ENCODE results near the gene DENND6B. TPM values are rescaled to one million over a fixed set of nuclear protein-coding genes. Genes with fewer than 3 reads are reported as not detected.
A peak's percentile ranks its signal among the peaks of the same experiment; 100 is the strongest.

Gene DENND6B
- total RNA-seq, 3 donors from 2014 or later (not counting 1 experiment from before 2014, with no cell fraction given): 3.1 to 5.0 (median 4.5) TPM

DNA sequence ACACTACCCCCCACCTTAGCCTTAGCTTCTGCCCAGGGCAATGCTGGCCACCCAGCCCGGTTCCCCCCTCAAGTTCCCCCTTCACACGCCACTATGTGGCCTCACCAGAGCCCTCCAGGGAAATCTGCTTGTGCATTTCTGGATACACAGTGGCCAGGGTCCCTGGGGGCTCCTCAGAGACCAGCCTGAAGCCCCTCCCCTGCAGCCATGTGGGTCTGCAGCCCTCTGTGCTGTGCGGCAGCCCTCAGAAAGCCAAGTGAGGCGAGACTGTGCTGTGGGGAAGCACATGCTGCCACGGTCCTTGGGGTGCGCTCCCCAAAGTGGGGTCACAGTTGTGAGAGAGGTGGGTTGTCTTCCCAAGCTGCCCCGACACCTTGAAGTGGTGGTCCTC, 17.2 kb downstream of the DENND6B start:
- peaks cover 15% of the 10 kb centered on the region for H3K27me3 ChIP-seq (ENCODE audit: control insufficient read depth, insufficient read depth, low read length)
- Mint-ChIP-seq H3K27me3 (ENCODE audit: low read depth in 2 of 2) (peaks cover 6 to 18% of the 10 kb centered on the region in 2 donors), H3K27ac (no peak overlapping the region), H3K4me1 (peaks cover 6 to 15% of the 10 kb centered on the region in 2 donors), H3K9me3 (no peaks in the 10 kb centered on the region), H3K36me3 (no peaks in the 10 kb centered on the region), H3K4me3 (no peak overlapping the region)
- H3K4me3 ChIP-seq (ENCODE audit: low read length): no peak overlapping the region
- intact Hi-C loops (cut with micrococcal nuclease): no loop called here
- H3K4me1 ChIP-seq (ENCODE audit: control insufficient read depth, insufficient read depth, low read length): peaks cover 57% of the 10 kb centered on the region
- WGBS (ENCODE audit: insufficient coverage): 78% methylated on average over 7 of the region's 7 CpGs
- H3K36me3 ChIP-seq (ENCODE audit: control insufficient read depth, insufficient read depth, low read length): no peaks in the 10 kb centered on the region
- H3K9me3 ChIP-seq (ENCODE audit: control insufficient read depth, insufficient read depth, low read length): no peaks in the 10 kb centered on the region
- TF ChIP-seq, protein P1, sequence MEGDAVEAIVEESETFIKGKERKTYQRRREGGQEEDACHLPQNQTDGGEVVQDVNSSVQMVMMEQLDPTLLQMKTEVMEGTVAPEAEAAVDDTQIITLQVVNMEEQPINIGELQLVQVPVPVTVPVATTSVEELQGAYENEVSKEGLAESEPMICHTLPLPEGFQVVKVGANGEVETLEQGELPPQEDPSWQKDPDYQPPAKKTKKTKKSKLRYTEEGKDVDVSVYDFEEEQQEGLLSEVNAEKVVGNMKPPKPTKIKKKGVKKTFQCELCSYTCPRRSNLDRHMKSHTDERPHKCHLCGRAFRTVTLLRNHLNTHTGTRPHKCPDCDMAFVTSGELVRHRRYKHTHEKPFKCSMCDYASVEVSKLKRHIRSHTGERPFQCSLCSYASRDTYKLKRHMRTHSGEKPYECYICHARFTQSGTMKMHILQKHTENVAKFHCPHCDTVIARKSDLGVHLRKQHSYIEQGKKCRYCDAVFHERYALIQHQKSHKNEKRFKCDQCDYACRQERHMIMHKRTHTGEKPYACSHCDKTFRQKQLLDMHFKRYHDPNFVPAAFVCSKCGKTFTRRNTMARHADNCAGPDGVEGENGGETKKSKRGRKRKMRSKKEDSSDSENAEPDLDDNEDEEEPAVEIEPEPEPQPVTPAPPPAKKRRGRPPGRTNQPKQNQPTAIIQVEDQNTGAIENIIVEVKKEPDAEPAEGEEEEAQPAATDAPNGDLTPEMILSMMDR (IDR thresholded peaks at IDR 0.05): no peak
- ATAC-seq (no peak), DNase-seq (no peak)
- H3K27ac ChIP-seq (ENCODE audit: low read length): no peak overlapping the region

DNA sequence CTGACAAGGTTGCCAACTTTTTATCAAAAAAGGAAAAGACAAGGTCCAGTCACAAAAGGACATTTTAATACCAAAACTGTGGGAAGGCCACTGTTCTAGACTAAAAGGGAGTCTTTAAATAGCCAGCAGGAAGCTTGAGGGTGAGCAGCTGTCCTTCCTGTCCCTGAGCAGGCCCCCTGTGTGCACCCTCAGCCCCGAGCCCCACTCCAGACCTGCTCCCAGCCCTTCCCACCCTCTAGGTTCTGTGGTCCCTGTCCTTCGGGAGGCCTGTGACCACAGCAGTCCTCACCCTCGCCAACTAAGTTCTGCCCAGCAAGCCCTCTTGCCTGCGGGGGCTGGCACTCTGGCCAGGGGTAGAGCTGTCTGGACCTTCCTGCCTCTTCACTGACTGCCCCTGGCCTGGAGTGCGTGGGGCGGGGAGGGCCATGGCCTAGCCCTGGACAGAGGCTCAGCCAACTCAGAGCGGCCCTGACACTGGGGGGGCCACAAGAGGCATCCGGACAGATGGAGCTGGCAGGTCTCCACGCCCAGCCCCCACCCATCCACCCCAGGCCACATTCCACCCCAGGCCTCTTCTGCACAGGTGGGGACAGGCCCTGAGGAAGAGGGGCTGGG, 17.7 kb downstream of the DENND6B start:
- H3K27ac ChIP-seq (ENCODE audit: low read length): no peak overlapping the region
- H3K4me1 ChIP-seq (ENCODE audit: control insufficient read depth, insufficient read depth, low read length): peaks cover 56% of the 10 kb centered on the region
- WGBS (ENCODE audit: insufficient coverage): 64% methylated on average over 9 of the region's 9 CpGs
- H3K27me3 ChIP-seq (ENCODE audit: control insufficient read depth, insufficient read depth, low read length): peaks cover 15% of the 10 kb centered on the region
- DNase-seq: no peak
- no peaks in the 10 kb centered on the region for H3K36me3 ChIP-seq (ENCODE audit: control insufficient read depth, insufficient read depth, low read length)
- peak overlapping the region; percentile 59 for H3K4me3 Mint-ChIP-seq
- H3K36me3 Mint-ChIP-seq: no peaks in the 10 kb centered on the region
- no peak overlapping the region for H3K27ac Mint-ChIP-seq
- H3K9me3 Mint-ChIP-seq: no peaks in the 10 kb centered on the region
- intact Hi-C loops (cut with micrococcal nuclease): no loop called here
- TF ChIP-seq, protein P1 (IDR thresholded peaks at IDR 0.05): no peak
- H3K4me3 ChIP-seq (ENCODE audit: low read length): no peak overlapping the region
- ATAC-seq: no peak
- no peaks in the 10 kb centered on the region for H3K9me3 ChIP-seq (ENCODE audit: control insufficient read depth, insufficient read depth, low read length)
- peaks cover 6 to 22% of the 10 kb centered on the region in 2 donors for H3K27me3 Mint-ChIP-seq (ENCODE audit: low read depth in 2 of 2)
- H3K4me1 Mint-ChIP-seq: peaks cover 1 to 14% of the 10 kb centered on the region in 2 donors

DNA sequence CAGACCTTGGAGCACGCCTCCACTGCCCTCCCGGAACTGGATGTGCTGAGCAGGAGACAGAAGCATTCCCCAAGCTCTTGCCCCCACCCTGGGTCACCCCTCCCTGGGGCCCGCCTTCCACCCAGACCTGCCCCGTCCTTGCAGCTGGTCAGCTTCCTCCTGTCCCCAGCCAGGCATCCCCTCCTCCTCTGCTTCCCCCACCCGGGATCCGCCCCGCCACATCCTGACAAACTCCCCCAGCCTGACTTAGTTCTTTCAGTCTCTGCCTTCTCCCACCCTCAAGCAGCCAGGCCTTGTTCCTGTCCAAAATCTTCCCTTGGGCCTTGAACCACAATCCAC, 18.2 kb downstream of the DENND6B start:
- H3K4me3 ChIP-seq (ENCODE audit: low read length): no peak overlapping the region
- intact Hi-C loops (cut with micrococcal nuclease): no loop called here
- H3K27me3 Mint-ChIP-seq (ENCODE audit: low read depth in 2 of 2): peaks cover 6 to 23% of the 10 kb centered on the region in 2 donors
- no peak overlapping the region for H3K27ac ChIP-seq (ENCODE audit: low read length)
- no peaks in the 10 kb centered on the region for H3K9me3 Mint-ChIP-seq
- peaks cover 0 to 10% of the 10 kb centered on the region in 2 donors for H3K4me1 Mint-ChIP-seq
- H3K27me3 ChIP-seq (ENCODE audit: control insufficient read depth, insufficient read depth, low read length): peaks cover 15% of the 10 kb centered on the region
- no peak overlapping the region for H3K27ac Mint-ChIP-seq
- ATAC-seq: no peak
- no peaks in the 10 kb centered on the region for H3K36me3 ChIP-seq (ENCODE audit: control insufficient read depth, insufficient read depth, low read length)
- peak overlapping the region; percentile 59 for H3K4me3 Mint-ChIP-seq
- no peaks in the 10 kb centered on the region for H3K9me3 ChIP-seq (ENCODE audit: control insufficient read depth, insufficient read depth, low read length)
- H3K4me1 ChIP-seq (ENCODE audit: control insufficient read depth, insufficient read depth, low read length): peaks cover 56% of the 10 kb centered on the region
- no peak for DNase-seq
- 46% methylated on average over 7 of the region's 7 CpGs for WGBS (ENCODE audit: insufficient coverage)
- TF ChIP-seq, protein P1 (IDR thresholded peaks at IDR 0.05): no peak
- no peaks in the 10 kb centered on the region for H3K36me3 Mint-ChIP-seq

All from natural killer cell (primary cell).